OCI-LY1 (cell line): Measurements from ENCODE around the gene MOSPD2.

Source experiments
- H2AFZ ChIP-seq: fragments of 200-600 bp; sonication (generic), shearing (Covaris generic); 2 replicates; pipeline ENCODE4 v1.6.0; 2014; ENCODE audit warnings: antibody characterized with exemption, mild to moderate bottlenecking, low read length
- H3F3A ChIP-seq: fragments of 200-600 bp; sonication (generic), shearing (Covaris generic); 2 replicates; pipeline ENCODE4 v1.6.0; 2014; ENCODE audit warnings: mild to moderate bottlenecking, antibody characterized with exemption, low read length, moderate library complexity; ENCODE audit not compliant: insufficient read depth
- H3K27ac ChIP-seq: fragments of 200-600 bp; sonication (generic); 2 replicates; pipeline ENCODE4 v1.5.1; 2014; ENCODE audit warnings: low read length, mixed run types, mild to moderate bottlenecking, low read depth; ENCODE audit not compliant: poor library complexity, severe bottlenecking
- H3K27me3 ChIP-seq: fragments of 200-600 bp; sonication (generic); 2 replicates; pipeline ENCODE4 v1.6.0; 2014; ENCODE audit warnings: antibody characterized with exemption, mild to moderate bottlenecking, low read length, moderate library complexity; ENCODE audit not compliant: insufficient read depth
- H3K36me3 ChIP-seq: fragments of 200-600 bp; sonication (generic); 2 replicates; pipeline ENCODE4 v1.6.1; 2014; ENCODE audit warnings: mild to moderate bottlenecking, antibody characterized with exemption, low read length, moderate library complexity, mixed read lengths; ENCODE audit not compliant: insufficient read depth
- H3K4me1 ChIP-seq: fragments of 200-600 bp; sonication (generic); 2 replicates; pipeline ENCODE4 v1.5.1; 2014; ENCODE audit warnings: mild to moderate bottlenecking, low read length, moderate library complexity; ENCODE audit not compliant: insufficient read depth, severe bottlenecking
- H3K4me2 ChIP-seq: fragments of 200-600 bp; sonication (generic), shearing (Covaris generic); 2 replicates; pipeline ENCODE4 v1.6.1; 2014; ENCODE audit warnings: low read length
- H3K4me3 ChIP-seq: fragments of 200-600 bp; sonication (generic); 2 replicates; pipeline ENCODE4 v1.5.1; 2014; ENCODE audit warnings: low read length, low read depth, mild to moderate bottlenecking, mixed read lengths; ENCODE audit not compliant: poor library complexity, severe bottlenecking
- H3K79me2 ChIP-seq: fragments of 200-600 bp; shearing (Covaris generic); 2 replicates; pipeline ENCODE4 v1.6.1; 2016; ENCODE audit warnings: mixed run types, low read length, mixed read lengths; ENCODE audit not compliant: insufficient read depth
- H3K9ac ChIP-seq: fragments of 200-600 bp; sonication (generic), shearing (Covaris generic); 2 replicates; pipeline ENCODE4 v1.6.1; 2014; ENCODE audit warnings: mild to moderate bottlenecking, low read length, mixed read lengths
- H3K9me2 ChIP-seq: fragments of 200-600 bp; sonication (generic), shearing (Covaris generic); 2 replicates; pipeline ENCODE4 v1.6.1; 2014; ENCODE audit warnings: low read depth, mild to moderate bottlenecking, low read length, mixed read lengths
- H3K9me3 ChIP-seq: fragments of 200-600 bp; shearing (Covaris generic); 2 replicates; pipeline ENCODE4 v1.6.1; 2014; ENCODE audit warnings: low read length, mixed read lengths
- H4K20me1 ChIP-seq: fragments of 200-600 bp; sonication (generic), shearing (Covaris generic); 2 replicates; pipeline ENCODE4 v1.6.0; 2016; ENCODE audit warnings: mild to moderate bottlenecking, low read length; ENCODE audit not compliant: insufficient read depth
- CTCF ChIP-seq: fragments of 200-600 bp; sonication (generic), shearing (Covaris generic); IDR thresholded peaks from 2 replicates; pipeline ENCODE4 v1.5.1; 2017; ENCODE audit warnings: mild to moderate bottlenecking, antibody characterized with exemption, low read length, moderate library complexity, mixed read lengths
- EZH2 ChIP-seq: fragments of 200-600 bp; sonication (generic), shearing (Covaris generic); IDR thresholded peaks from 2 replicates; pipeline ENCODE4 v1.8.0; 2017; ENCODE audit warnings: borderline replicate concordance, mixed run types, mild to moderate bottlenecking, antibody characterized with exemption, low read length, moderate library complexity, mixed read lengths

The MOSPD2 gene

DNA sequence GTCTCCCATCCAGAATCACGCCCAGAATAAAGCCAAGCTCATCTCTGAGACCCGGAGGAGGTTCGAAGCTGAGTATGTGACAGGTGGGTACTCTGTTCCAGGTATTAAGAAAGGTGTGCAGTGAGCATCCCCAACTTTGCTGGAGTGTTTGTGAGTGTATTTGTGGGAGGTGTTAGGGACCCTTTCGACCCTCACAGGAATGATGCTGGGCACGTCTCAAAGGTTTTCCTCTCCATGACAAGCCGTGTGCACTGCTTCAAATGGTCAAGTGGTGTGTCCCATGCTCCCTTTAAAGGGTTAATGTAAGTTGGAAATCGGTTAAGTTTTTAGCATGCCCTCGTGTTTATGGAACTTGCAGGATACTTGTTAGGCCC, 442 bp downstream of the MOSPD2 start:
- Histone ChIP-seq H4K20me1 (no peaks in the 10 kb centered on the region), H3K4me2 (peak overlapping the region; percentile 92), H3K9me2 (no peaks in the 10 kb centered on the region), H3K27ac (peak overlapping the region; percentile 52), H3K9ac (peak overlapping the region; percentile 94), H3K4me1 (peaks cover 26% of the 10 kb centered on the region), H3K36me3 (peaks cover 18% of the 10 kb centered on the region), H3K9me3 (no peaks in the 10 kb centered on the region), H3K79me2 (peaks cover 47% of the 10 kb centered on the region), H3K4me3 (peak overlapping the region; percentile 95), H3F3A (no peaks in the 10 kb centered on the region), H2AFZ (no peak overlapping the region), H3K27me3 (no peaks in the 10 kb centered on the region)
- no peak for TF ChIP-seq CTCF
- no peak for TF ChIP-seq EZH2

GRCh38 chrX:14875624-14876023, 2.4 kb downstream of the MOSPD2 start:
- Histone ChIP-seq H3F3A (no peaks in the 10 kb centered on the region), H3K9me2 (no peaks in the 10 kb centered on the region), H3K4me1 (peaks cover 26% of the 10 kb centered on the region), H3K27ac (no peak overlapping the region), H3K79me2 (peaks cover 27% of the 10 kb centered on the region), H3K4me2 (no peak overlapping the region), H3K36me3 (peaks cover 11% of the 10 kb centered on the region; the same call in 1 of the 2 replicates), H3K4me3 (no peak overlapping the region), H4K20me1 (no peaks in the 10 kb centered on the region), H3K9me3 (no peaks in the 10 kb centered on the region), H2AFZ (no peak overlapping the region), H3K9ac (no peak overlapping the region), H3K27me3 (no peaks in the 10 kb centered on the region)
- TF ChIP-seq EZH2, result no peak

DNA sequence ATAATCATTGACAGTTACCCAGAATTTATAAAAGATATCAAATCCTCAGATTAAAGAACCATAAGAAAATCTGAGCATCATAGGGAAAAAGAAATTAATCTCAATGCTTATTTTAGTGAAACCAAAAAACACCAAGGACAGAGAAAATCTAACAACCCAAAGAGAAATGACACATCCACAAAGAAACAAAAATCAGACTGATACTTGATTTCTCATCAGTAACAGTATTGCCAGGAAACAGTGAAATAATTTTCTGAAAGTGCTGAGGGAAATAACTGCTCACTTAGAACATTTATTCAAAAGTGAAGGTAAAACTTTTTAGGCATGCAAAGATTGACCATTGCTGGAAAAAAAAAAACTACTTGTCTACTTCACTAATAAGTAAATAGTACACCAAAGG, 10.6 kb downstream of the MOSPD2 start:
- no peaks in the 10 kb centered on the region for H3K27me3 ChIP-seq
- no peaks in the 10 kb centered on the region; the same call in 1 of the 2 replicates for H3K36me3 ChIP-seq
- no peak overlapping the region for H2AFZ ChIP-seq
- H3K27ac ChIP-seq, result no peak overlapping the region
- H3K4me1 ChIP-seq, result no peaks in the 10 kb centered on the region
- H3K9me3 ChIP-seq, result no peaks in the 10 kb centered on the region
- H4K20me1 ChIP-seq, result no peaks in the 10 kb centered on the region
- H3K9ac ChIP-seq, result no peak overlapping the region
- no peaks in the 10 kb centered on the region for H3F3A ChIP-seq
- TF ChIP-seq CTCF (no peak), EZH2 (no peak)
- no peaks in the 10 kb centered on the region for H3K9me2 ChIP-seq
- no peak overlapping the region for H3K4me3 ChIP-seq
- peaks cover 3% of the 10 kb centered on the region; the same call in 1 of the 2 replicates for H3K79me2 ChIP-seq
- H3K4me2 ChIP-seq, result no peak overlapping the region

DNA sequence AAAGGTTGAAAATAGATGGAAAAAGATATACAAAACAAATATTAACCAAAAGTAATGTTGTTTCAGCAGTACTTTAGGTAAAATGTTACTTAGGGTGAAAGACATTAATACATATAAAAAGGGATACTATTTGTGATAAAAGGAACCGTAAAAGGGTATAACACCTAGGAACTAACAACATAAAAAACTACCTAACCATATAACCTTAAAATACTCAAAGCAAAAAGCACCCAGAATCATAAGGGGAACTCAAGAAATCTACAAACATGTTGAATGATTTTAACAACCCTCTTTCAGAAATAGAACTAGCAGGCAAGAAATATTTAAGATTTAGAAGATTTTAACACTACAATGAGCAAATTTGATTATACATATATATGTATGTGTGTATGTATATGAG, 11.5 kb downstream of the MOSPD2 start:
- Histone ChIP-seq H3K79me2 (peaks cover 3% of the 10 kb centered on the region; the same call in 1 of the 2 replicates), H4K20me1 (no peaks in the 10 kb centered on the region), H3K36me3 (no peaks in the 10 kb centered on the region), H3K4me2 (no peak overlapping the region), H3F3A (no peaks in the 10 kb centered on the region), H3K27me3 (no peaks in the 10 kb centered on the region), H3K9ac (no peak overlapping the region), H3K27ac (no peak overlapping the region), H3K4me3 (no peak overlapping the region), H3K9me3 (no peaks in the 10 kb centered on the region), H3K4me1 (no peaks in the 10 kb centered on the region), H2AFZ (no peak overlapping the region), H3K9me2 (no peaks in the 10 kb centered on the region)
- TF ChIP-seq EZH2, result no peak
- no peak for TF ChIP-seq CTCF
